HEK293 (cell line): Measurements from ENCODE around the gene IL1RN.

Source experiments
- CTCF ChIA-PET: fragments of 350-600 bp; formaldehyde crosslinking; extraction: SDS; loops from one replicate; lab custom pipeline; 2021; ENCODE audit warnings: antibody characterized with exemption; lab: Yijun Ruan, JAX
- POLR2A ChIA-PET: fragments of 300-600 bp; formaldehyde crosslinking; extraction: SDS; loops from one replicate; lab custom pipeline; 2020; ENCODE audit warnings: antibody characterized with exemption, inconsistent platforms; lab: Yijun Ruan, JAX
- H3K27ac ChIP-seq: fragments of 200-500 bp; sonication (Bioruptor generic); 2 replicates; pipeline ENCODE4 v1.5.1; 2014; ENCODE audit warnings: low read depth, low read length, control low read depth, inconsistent platforms; ENCODE audit errors: extremely low read depth
- H3K36me3 ChIP-seq, 2 experiments: fragments of 200-500 bp in 1 of 2; sonication (Bioruptor generic) in 1 of 2; 1 replicate in 1 of 2; 2 replicates in 1 of 2; pipeline ENCODE4 v1.5.1; 2014 to 2017; ENCODE audit warnings: inconsistent platforms in 2 of 2, low read length in 2 of 2; ENCODE audit not compliant: control insufficient read depth in 2 of 2, insufficient read depth in 1 of 2
- H3K4me1 ChIP-seq: fragments of 200-500 bp; sonication (Bioruptor generic); 2 replicates; pipeline ENCODE4 v1.5.1; 2014; ENCODE audit warnings: mild to moderate bottlenecking, low read length, inconsistent platforms; ENCODE audit not compliant: control insufficient read depth, insufficient read depth
- H3K4me3 ChIP-seq: 2 replicates; pipeline ENCODE4 v1.5.1; 2011; ENCODE audit warnings: low read depth, mild to moderate bottlenecking, control low read depth, low read length, moderate library complexity
- H3K9me3 ChIP-seq: fragments of 200-500 bp; sonication (Bioruptor generic); 2 replicates; pipeline ENCODE4 v1.5.1; 2014; ENCODE audit warnings: low read depth, low read length, inconsistent platforms; ENCODE audit not compliant: control insufficient read depth, insufficient read depth
- AEBP2 ChIP-seq: fragments of 450-650 bp; formaldehyde crosslinking; IDR thresholded peaks from 2 replicates; pipeline ENCODE4 v1.5.1; 2016; ENCODE audit warnings: missing biosample characterization, missing genetic modification characterization, borderline replicate concordance
- EGR2 ChIP-seq: fragments of 450-650 bp; formaldehyde crosslinking; IDR thresholded peaks from 2 replicates; pipeline ENCODE4 v1.5.1; 2016; ENCODE audit warnings: low read depth, missing biosample characterization, missing genetic modification characterization
- SP2 ChIP-seq: fragments of 450-650 bp; formaldehyde crosslinking; IDR thresholded peaks from 2 replicates; pipeline ENCODE4 v1.5.1; 2016; ENCODE audit warnings: missing biosample characterization, missing genetic modification characterization
- ZBTB11 ChIP-seq: fragments of 450-650 bp; formaldehyde crosslinking; conservative IDR thresholded peaks from 2 replicates; pipeline ENCODE4 v1.5.1; 2016; ENCODE audit warnings: low read depth, missing biosample characterization, missing genetic modification characterization
- ZFP69B ChIP-seq: fragments of 450-650 bp; formaldehyde crosslinking; IDR thresholded peaks from 2 replicates; pipeline ENCODE4 v1.5.1; 2016; ENCODE audit warnings: missing biosample characterization, missing genetic modification characterization
- ZNF16 ChIP-seq: fragments of 450-650 bp; formaldehyde crosslinking; IDR thresholded peaks from 2 replicates; pipeline ENCODE4 v1.5.1; 2016; ENCODE audit warnings: low read depth, missing biosample characterization, missing genetic modification characterization
- ZNF174 ChIP-seq: fragments of 450-650 bp; formaldehyde crosslinking; IDR thresholded peaks from 2 replicates; pipeline ENCODE4 v1.5.0; 2017; ENCODE audit warnings: missing biosample characterization, mild to moderate bottlenecking, missing genetic modification characterization
- ZNF292 ChIP-seq: fragments of 450-650 bp; formaldehyde crosslinking; IDR thresholded peaks from 2 replicates; pipeline ENCODE4 v1.5.1; 2016; ENCODE audit warnings: low read depth, missing biosample characterization, missing genetic modification characterization, borderline replicate concordance
- ZNF37A ChIP-seq: fragments of 450-650 bp; IDR thresholded peaks from 2 replicates; pipeline ENCODE4 v1.5.1; 2018; ENCODE audit warnings: missing biosample characterization, missing genetic modification characterization
- ZNF398 ChIP-seq: fragments of 450-650 bp; formaldehyde crosslinking; IDR thresholded peaks from 2 replicates; pipeline ENCODE4 v1.5.1; 2017; ENCODE audit warnings: missing biosample characterization, missing genetic modification characterization
- ZNF513 ChIP-seq: fragments of 450-650 bp; IDR thresholded peaks from 2 replicates; pipeline ENCODE4 v1.5.1; 2018; ENCODE audit warnings: missing biosample characterization, missing genetic modification characterization
- ZSCAN16 ChIP-seq: fragments of 450-650 bp; formaldehyde crosslinking; IDR thresholded peaks from 2 replicates; pipeline ENCODE4 v1.5.1; 2016; ENCODE audit warnings: missing biosample characterization, missing genetic modification characterization
- TF ChIP-seq, protein P1 (sequence below): fragments of 450-650 bp; formaldehyde crosslinking; IDR thresholded peaks from 2 replicates; pipeline ENCODE4 v1.5.0; 2017; ENCODE audit warnings: missing biosample characterization, missing genetic modification characterization, borderline replicate concordance

IL1RN gene

GRCh38 chr2:113175736-113176695, 48.6 kb downstream of the IL1RN start:
- H3K9me3 ChIP-seq = no peaks in the 10 kb centered on the region
- H3K4me3 ChIP-seq = no peak overlapping the region
- H3K36me3 ChIP-seq = no peaks in the 10 kb centered on the region
- H3K4me1 ChIP-seq = no peaks in the 10 kb centered on the region
- CTCF ChIA-PET = interaction anchor here (0.8 to 1.6 kb wide), 2 partner anchors 11 to 23 kb away, joined by 5 to 7 read pairs; no protein-coding TSS in a partner anchor
- TF ChIP-seq AEBP2 (tag by site-specific recombination) (no peak), EGR2 (tag by site-specific recombination) (no peak), ZSCAN16 (tag by site-specific recombination) (no peak), ZNF513 (tag by site-specific recombination) (no peak), ZNF174 (tag by site-specific recombination) (no peak), ZNF292 (tag by site-specific recombination) (no peak), ZFP69B (tag by site-specific recombination) (no peak), ZBTB11 (tag by site-specific recombination) (no peak), ZNF398 (no peak), ZNF16 (tag by site-specific recombination) (no peak), ZNF37A (tag by site-specific recombination) (no peak), SP2 (tag by site-specific recombination) (no peak)
- TF ChIP-seq, protein P1, sequence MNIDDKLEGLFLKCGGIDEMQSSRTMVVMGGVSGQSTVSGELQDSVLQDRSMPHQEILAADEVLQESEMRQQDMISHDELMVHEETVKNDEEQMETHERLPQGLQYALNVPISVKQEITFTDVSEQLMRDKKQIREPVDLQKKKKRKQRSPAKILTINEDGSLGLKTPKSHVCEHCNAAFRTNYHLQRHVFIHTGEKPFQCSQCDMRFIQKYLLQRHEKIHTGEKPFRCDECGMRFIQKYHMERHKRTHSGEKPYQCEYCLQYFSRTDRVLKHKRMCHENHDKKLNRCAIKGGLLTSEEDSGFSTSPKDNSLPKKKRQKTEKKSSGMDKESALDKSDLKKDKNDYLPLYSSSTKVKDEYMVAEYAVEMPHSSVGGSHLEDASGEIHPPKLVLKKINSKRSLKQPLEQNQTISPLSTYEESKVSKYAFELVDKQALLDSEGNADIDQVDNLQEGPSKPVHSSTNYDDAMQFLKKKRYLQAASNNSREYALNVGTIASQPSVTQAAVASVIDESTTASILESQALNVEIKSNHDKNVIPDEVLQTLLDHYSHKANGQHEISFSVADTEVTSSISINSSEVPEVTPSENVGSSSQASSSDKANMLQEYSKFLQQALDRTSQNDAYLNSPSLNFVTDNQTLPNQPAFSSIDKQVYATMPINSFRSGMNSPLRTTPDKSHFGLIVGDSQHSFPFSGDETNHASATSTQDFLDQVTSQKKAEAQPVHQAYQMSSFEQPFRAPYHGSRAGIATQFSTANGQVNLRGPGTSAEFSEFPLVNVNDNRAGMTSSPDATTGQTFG (tag by site-specific recombination) = no peak
- TF ChIP-seq, all 188 proteins: peak for 0
- no peak overlapping the region for H3K27ac ChIP-seq
- POLR2A ChIA-PET = no interaction called here
